Stimulated activated CD8-positive, alpha-beta memory T cell treated with anti-CD3 and anti-CD28 coated beads, Interleukin-7, amount 100 ng/mL, for 24 hours (primary cell): ENCODE measurements around the gene SOHLH1.

Experiments used
- DNase-seq: peaks from one replicate; pipeline ENCODE4 v3.0.0-alpha.2; 2020; ENCODE audit warnings: low read depth

SOHLH1 gene, protein sequence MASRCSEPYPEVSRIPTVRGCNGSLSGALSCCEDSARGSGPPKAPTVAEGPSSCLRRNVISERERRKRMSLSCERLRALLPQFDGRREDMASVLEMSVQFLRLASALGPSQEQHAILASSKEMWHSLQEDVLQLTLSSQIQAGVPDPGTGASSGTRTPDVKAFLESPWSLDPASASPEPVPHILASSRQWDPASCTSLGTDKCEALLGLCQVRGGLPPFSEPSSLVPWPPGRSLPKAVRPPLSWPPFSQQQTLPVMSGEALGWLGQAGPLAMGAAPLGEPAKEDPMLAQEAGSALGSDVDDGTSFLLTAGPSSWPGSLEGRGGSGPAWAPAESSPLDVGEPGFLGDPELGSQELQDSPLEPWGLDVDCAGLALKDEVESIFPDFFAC

DNA sequence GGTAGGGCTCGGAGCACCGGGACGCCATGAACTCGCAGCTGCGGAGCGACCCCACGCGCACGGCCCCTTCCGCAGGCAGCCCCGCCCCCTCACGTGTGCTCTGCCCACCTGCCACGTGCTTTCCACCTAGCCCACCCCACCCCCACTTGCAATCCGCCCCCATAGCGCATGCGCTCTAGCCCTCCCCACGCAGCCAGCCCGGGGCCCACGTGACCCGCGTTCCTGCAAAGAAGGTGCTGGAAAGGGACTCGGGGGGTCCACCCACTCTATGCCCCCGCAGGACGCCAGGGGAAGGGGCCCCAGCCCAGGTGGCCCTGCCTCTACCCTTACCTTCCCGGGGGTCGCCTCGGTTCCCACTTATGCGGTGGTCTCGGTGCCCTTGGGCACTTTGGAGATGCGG is at the start of gene SOHLH1:
SOHLH1 (minus strand) TSS at position 42 of the 400 bp plus-strand sequence; CDS start at position 28, 14 bp downstream.
- no peak for DNase-seq

DNA sequence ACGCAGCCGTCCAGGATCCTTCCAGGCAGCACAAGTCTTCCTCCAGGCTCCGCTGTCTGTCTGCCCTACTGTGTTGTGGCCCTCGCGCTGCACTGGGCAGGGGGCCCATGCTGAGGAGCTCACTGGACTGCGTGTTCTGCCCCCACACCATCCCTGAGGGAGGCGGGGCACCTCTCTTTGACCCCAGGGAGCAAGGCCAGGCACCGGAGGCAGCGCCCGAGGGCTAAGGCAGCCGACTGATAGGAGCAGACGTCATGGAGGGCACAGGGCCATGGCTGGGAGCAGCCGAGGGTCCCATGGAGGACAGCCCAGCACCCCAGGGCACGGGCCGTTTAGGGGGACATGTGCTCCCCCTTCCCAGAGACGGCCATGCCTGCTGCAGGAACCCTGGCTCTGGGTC is 49.4 kb upstream of the SOHLH1 start:
- no peak for DNase-seq

DNA sequence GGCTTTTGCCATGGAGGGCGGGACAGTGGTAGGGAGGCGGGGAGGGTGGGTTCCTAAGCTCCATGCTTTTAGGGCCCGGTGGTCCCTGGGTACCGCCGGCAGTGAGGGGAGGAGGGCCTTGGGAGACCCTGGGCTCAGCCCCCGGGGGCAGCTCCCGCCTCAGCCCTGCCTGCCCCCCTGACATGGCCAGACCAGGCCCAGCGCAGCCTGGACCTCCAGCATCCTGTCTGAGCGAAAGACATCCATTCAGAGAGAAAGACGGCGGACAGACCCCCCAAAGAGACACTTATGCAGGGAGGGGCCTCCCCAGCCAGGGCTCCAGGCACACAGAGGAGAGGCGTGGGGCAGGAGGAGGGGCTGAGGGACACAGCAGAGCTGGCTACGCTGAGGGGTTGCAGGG is 48.0 kb upstream of the SOHLH1 start:
- no peak for DNase-seq

DNA sequence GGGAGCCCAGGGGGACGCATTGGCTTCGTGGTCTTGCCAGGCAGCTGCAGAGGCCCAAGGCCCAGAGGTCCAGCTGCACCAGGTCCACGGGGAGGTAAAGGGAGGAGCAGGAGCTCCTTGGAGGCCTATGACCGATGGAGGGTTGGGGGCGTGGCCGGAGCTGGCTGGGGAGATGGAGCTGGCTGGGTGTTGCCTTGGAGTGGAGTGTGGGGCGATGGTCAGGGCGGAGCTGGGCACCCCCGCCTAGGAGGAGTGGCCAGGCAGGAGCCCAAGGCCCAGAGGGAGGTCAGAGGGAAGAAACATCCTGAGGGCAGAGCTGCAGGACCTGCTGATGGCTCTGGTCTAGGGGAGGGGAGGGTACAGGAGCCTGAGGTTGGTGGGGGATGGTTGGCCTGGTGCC is 47.3 kb upstream of the SOHLH1 start:
- no peak for DNase-seq

DNA sequence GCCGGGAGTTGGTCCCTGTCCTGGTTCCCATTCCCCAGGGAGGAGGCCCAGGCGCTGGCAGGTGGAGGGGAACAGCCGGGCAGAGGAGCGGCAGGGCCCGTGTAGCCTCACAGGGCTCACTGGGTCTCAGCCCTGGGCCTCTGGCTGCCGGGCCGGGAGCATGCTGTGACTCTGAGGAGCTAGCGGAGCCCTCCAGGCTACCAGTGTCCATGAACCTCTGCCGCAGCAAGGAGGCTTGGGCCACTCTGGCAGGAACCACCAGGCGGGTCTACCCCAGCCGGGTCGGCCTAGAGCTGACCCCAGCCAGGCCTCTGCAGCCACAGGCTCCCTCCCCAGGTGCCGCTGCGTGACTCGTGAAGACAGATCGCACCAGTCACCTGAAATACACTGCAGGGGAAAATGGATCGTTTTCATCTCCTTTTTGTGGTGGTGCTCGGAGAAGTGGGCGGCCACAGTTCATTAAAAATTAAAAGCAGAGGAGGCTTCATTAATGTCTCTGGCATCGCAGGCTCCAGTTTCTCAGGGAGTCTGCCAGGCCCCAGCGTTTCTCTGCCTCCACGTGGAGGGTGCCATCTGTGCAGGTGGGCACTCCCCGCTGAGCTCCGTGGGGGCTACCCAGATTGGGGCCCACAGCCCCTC is 46.5 kb upstream of the SOHLH1 start:
- no peak for DNase-seq

DNA sequence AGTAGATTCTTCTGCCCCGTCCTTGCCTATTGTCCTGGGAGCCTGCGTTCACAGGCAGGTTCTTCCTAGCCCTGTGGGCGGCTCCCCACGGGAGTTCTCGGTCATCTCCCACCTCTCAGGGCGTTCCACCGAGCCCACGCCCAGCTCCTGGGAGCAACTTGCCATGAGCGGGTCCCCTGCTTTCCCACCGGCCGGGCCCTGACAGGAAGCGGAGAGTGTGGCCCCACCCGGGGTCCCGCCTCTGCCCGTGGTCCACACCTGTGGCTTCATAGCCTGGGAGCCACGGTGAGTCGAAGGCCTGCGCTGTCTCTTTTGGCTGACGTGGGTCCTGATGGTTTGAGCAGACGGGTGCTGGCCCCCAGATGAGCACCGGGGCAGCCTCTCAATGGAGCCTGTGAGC is 45.9 kb upstream of the SOHLH1 start:
- no peak for DNase-seq

DNA sequence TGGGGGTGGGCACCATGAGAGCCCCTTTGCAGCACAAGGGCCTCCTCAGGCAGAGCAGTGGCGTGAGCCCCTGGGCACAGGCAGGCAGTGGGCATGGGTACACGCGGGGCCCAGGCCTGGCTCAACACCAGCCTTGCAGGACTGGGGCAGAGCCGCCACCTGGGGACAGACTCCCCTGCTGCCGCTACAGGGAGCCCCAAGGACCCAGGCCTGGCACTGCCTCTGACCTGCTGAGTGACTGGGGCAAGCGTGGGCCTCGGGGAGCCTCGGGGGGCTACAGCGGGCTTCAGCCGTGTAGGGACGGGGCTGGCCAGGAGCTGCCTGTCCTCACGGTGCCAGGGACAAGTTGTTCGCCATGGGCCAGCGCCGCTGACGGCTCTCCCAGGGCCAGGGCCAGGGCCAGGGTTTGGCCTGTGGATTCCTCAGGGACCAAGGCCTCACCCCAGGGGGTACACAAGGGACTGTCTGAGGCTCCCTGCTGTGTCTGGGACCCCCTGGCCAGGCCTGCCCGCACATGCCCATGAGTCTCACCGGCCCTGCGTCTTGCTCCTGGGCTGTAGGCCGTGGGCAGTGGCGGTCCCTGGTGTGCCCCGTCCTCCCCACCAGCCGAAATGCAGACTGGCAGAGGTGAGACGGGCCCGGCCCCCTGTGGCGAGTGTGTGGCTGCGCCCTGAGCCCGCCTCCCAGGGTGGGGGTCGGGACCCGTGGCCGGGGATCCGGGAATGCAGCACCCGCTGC is 45.2 kb upstream of the SOHLH1 start:
- DNase-seq: no peak

DNA sequence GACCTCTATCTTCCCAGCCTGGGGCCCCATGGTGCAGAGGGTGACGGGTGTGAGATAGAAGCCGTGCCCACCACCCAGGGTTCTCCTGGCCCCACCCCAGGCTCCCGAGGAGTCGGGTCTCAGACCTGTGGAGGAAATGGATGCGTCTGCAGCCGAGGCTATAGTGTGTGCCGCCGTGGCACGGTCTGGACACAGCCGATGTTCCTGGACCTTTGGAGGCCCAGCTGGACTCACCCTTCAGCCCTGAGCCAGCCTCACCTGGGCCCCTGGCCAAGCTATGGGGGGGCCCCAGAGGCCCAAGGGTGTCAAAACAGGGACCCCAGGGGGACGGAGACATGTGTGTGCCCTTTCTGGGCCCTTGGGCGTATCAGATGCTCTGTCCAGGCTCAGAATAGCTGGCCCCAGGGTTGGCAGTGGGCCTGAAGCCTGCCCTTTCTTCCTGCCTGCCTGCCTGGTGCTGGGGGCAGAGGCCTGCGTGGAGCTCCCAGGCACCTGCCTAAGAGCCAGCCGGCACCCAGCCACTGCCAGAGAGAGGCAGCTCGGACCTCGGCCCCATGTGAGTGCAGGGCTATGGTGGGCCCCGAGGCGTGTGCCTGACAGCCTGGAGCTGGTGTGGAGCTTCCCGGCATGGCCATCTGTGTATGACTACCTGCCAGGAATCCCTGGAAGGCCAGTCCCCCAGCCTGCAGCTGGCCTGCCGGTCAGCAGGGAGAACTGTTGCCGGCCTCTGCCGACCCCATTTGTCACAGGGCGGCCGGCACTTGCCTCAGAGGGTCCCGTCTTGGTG is 44.5 kb upstream of the SOHLH1 start:
- DNase-seq: no peak

DNA sequence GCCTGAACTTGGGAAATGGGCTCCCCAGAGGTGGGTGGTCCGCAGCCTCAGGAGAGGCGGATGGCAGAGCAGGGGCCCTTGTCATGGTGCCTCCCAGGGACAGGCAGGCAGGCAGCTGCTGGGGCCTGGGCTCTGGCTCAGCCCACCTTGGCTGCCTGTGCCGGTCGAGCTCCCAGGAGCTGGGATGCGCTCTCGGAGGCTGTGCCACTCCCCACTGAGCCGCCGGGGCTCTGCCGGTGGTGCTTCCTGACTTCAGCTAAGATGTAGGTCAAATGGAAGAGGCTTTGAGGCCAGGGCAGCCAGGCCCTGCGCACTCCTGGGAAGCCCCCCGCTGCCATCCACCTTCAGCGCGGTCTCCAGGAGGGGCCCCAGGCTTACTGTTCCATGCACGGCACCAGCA is 43.7 kb upstream of the SOHLH1 start:
- no peak for DNase-seq

DNA sequence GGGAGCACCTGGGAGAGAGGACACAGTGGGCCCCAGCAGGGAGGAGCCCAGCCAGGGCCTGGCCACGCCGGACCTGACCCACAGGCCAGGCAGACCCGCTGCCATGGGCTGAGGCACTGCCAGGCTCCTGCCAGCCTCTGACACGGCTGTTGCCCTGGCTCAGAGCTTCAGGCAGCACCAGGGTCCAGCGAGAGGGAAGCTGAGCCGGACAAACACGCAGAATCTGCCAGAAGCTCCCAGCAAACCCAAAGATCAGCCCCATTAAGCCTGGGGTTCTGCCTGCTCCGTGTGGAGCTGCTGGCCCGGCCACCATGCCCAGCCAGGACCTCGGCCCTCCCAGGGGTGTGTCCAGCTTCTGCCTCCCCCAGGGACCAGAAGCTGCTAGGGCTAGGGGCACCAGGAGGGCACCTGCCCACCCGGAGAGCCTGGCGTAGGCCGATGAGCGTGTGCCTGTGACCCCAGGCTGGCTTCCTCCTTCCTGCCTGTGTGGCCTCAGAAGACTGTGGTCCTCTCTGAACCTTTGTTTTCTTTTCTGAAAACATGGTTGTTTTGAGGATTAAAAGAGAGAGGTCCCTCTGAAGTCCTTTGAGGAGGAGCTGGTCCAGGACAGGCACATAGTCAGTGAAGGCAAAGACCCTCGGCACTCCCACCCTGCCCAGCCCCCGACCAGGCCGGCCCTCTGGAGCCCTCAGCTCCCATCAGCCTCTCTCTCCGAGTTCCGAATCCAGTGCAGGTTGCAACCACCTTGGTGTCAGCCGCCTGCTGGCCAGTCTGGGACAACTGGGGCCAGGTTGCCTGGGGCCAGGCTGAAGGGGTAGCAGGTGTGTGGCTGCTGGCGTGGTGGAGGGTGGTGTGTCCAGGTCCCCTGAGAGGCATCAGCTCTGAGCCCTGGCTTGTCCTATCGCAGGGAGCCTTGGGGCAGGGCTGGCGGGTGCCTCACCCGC is 42.3 kb upstream of the SOHLH1 start:
- no peak for DNase-seq

DNA sequence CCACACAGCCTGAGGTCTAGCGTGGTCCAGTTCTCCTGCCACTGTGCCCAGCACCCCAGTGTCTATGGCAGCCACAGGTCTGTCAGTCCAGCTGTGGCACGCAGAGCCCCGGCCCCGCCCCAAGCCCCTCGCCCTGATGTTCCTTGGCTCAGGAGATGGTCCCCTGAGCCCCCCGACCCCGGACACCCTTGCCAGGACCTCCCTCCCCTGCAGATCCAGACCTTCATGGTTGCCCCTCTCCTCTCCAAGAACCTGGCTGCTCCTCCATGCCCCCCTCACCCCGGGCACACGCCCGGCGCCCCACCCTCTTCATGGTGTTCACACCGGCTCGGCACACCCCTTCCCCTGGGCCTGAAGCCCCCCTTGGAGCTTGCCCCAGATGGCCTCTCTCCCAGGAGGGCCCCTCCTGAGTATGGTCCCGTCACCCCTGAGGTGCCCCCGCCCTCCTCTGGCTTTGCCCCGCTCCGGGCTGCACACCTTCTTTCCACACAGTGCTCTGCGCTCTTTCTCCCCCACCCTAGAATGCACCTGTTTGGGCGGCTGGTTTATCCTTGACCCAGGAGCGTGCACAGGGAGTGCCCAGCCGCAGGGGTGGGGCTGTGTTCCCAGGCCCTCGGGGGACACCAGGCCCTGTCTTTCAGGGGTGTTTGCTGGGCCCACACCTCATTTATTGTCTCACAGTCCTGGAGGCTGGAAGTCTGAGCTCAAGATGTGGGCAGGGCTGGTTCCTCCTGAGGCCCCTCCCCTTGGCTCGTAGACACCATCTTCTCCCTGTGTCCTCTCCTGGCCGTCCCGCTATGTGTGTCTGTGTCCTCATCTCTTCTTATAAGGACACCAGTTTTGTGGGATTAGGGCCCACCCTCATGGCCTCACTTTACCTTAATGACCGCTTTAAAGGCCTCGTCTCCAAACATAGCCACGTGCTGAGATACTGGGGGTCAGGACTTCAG is 40.3 kb upstream of the SOHLH1 start:
- no peak for DNase-seq

DNA sequence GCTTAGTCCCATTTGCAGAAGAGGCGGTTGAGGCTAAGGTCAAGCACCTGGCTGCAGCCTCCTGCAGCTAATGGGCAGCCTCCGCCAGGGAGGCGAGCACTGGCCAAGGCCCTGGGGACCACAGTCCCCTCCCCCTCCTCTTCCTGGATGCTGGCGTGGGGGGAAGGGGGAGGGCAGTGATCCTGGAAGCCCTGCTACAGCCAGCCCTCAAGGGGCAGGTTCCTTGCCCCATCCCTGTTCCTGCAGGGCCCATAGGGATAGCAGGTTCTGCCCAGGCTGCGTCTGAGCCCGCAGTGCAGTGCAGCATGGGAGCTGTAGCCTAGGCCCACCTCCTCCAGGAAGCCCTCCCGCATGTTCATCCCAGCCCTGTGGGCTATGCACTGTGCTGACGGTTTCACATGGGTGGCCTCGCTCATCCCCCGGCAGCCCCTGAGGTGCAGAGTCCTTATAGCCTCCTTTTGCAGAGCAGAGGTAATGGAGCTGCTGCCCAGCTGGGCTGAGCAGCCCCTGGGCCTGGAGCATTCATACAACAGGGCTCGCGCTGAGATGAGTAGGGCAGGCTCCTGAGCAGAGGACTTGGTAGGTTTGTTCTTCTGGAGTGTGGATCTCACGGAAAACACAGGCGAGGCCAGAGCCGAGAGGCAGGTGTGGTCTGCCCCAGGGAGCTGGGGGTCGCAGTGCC is 38.7 kb upstream of the SOHLH1 start:
- DNase-seq: no peak

DNA sequence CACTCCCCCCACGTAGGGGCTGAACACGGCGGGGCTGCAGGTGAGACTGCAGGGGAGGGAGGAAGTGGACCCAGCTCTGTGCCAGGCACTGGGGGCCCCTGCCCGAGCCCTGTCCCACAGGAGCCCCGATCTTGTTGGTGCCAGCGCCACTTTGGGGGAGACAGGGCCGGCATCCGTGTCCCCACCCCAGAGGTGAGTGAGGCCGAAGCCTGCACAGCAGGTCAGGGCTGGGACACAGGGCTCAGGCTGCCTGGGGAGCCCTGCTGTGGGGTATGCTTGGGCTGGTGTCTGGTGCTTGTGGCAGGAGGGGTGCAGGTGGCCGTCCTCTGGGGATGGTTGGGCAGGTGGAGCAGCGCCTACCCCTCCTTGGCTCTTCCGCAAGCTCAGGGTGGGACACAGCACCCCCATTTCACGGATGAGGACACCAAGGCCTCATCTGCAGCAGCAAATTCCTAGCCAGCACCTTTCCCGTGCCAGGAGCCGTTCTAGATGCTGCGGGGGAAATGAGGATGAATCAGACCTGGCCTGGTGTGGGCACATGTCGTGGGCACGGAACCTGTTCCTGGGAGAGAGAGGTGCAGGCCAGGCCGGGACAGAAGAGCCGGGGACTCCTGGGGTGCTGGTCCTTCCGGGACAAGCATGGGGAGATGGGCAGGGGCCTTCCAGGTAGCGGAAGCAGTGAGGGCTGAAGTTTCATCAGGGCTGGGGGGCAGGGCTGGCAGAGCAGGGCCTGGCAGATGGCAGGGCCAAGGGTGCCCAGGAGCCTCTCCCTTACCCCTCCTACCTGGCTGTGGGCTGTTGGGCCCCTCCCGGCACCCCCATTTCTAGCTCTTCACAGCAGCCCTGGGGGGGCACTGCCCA is 37.9 kb upstream of the SOHLH1 start:
- DNase-seq: no peak

DNA sequence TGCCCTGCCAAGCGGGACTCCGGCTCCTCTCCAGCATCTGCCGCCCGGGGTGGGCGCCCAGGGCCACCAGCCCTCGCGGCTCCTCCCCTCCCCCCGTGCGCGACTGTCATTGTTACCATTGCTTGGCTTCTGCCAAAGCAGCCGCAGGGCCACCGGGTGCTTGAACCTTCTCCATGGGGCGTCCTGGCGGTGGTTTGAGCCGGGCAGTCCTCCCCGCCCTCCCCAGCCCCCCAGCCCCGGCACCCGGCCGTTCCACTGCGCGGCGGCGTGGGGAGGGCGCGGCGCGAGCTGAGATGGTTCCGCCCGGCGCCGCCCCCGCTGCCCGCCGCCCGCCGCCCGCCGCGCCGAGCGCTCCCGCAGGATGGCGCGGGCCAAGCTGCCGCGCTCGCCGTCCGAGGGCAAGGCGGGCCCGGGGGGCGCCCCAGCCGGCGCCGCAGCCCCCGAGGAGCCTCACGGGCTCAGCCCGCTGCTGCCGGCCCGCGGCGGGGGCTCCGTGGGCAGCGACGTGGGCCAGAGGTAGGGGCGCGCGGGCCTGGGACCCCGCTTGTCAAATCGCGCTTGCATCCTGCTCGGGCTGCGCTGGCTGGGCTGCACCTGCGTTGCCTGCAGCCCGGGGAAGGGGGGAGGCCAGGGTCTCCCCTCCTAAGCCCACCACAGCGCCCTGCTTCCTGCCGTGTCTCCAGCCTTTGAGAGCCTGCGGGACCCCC is 37.1 kb upstream of the SOHLH1 start:
- DNase-seq: no peak

DNA sequence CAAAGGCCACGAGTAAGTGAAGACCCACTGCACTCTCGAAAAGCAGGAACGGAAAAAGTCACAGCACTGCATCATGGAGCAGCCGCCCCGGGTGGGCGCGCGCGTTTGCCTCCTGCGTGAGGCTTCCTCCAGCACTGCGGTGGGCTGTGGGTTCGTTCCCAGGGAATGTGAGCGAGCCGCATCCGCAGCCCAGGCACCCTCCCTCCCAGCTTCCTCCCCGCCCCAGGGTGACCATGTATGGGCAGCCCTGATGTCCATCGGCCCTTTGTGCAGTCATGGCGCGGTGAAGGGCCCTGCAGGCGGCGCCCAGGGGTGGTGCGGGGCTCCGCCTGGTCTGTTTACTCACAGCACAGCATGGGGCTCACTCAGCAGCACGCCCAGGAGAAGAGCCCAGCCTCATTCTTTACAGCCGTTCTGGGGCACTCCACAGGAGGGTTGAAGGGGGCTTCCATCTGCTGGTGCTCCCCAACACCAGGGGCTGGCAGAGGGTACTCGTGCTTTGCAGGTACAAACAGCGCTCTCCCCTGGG is 35.4 kb upstream of the SOHLH1 start:
- DNase-seq: no peak

DNA sequence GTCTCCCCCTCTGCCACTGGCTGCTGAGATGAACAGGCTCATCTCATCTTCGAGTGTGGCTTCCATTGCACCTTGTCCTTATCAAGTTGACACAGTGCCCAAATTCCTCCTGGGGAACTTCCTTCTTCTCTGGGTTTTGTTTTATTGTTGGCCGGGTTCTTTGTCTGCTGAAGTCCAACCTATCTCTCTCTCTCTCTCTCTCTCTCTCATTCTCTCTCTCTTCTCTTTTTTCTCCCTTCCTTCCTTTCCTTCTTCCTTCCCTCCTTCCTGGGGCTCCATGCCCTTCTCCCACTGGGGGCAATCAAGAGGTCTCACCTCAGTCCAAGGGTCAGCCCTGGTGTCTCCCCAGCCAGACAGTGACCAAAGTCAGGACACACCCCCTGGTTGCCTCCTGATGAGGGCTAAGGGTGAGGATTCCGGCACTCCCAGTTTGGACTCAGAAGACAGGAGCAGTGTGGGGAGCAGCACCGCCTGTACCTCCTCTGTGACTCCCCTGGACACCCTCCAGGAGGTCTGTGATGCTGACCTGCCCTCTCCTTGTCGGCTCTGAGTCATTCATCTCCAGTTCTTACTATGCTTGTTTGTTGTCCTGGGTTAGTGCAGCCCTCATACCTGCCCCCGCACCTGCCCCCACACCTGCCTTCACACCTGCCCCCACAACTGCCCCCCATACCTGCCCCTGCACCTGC is 33.4 kb upstream of the SOHLH1 start:
- DNase-seq: no peak

DNA sequence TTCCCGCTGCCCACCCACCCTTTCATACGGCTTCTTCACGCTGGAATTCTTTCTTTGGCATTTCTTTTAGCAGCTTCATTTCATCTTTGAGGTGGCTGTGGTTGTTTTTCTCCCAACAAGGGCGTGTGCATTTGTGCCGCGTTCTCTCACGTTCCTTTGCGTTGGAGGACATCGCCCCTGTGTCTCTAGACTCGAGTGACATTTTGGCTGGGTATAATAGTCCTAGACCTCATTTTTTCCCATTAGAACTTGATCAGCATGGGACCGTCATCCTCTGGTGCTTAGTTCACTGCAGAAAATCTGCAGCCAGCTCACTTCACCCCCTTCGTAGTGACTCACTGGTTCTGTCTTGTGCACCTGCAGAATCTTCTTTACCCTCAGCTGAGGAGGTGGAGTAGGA is 32.2 kb upstream of the SOHLH1 start:
- DNase-seq: no peak
